DMS153 (cell line): ENCODE results near the gene RIPK3.
A peak's percentile ranks its signal among the peaks of the same experiment; 100 is the strongest.
"Not testable (repeated sequence)": the region's sequence is repeated elsewhere in the genome, so short reads cannot be mapped to it uniquely, and the experiment has no call there.

Source experiments
- DNase-seq: peaks from one replicate; lab custom pipeline; 2025; lab: John Stamatoyannopoulos, UW

Gene RIPK3

DNA sequence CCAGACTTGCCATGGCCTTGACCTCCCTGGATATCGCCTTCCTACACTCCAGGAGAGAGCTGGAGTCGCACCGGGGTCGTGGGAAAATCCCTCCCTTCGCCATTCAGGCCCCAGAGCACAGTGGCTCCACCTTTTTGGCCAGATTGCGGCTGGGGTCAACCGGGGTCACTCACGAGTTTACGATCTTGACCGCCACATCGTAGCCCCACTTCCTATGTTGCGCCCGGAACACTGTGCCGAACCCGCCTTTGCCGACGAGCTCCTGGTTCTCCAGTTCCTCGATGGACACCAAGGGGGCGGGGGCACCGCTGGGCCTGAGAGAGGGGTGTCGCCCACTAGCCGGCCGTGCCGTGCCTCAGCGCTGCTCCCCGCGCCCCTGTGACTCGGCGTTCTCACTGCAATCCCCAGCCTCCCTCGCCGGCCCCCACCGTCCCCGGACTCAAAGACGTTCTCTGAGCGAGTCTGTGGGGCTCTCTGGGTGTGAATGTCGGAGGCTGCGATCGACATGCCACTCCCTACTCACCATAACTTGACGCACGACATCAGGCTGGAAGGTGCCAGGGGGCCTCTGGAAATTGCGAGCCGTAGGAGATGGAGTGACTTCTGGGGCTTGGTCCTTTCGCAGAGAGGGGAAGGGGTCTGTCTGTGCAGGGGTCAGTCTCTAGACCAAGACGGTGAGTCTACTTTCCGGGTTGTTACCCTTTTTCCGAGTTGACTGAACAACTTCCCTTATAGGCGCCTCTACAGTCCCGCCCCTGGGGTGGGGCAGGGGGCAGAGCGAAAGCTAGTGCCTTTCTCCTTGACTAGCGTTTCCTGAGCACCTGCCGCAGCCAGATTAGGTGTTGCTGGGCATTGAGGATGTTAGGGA is at the start of gene RIPK3:
Gene RIPK3, minus strand, starts transcription at position 708 of the 868 bp plus-strand sequence. Its CDS starts 165 bp downstream, at position 543.
- DNase-seq = peak; percentile 61

DNA sequence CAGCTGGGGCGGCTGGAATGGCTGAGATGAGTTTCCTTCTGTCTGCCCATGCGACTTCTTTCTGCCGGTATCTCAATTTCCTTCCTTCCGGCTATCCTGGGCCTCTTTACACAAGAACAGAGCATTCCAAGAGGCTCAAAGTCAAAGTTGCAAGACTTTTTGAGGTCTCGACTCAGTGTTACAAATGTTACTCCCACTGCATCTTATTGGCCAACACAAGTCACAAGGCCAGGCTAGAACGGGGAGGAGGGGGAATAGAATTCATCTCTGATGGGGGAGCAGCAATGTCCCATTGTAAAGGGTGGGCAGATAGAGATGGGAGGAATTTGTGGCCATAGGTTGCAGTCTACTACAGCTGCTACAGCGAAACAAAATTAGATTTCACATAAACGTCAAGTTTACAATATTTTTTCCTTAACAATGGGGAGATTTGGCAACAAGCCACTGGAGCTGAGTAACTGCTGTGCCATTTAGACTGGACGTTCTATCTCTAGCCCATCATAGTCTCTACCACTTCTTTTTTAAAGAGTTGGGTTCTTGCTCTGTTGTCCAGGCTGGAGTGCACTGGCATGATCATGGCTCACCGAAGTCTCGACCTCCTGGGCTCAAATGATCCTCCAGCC is 49.5 kb upstream of the RIPK3 start:
- DNase-seq = no peak

DNA sequence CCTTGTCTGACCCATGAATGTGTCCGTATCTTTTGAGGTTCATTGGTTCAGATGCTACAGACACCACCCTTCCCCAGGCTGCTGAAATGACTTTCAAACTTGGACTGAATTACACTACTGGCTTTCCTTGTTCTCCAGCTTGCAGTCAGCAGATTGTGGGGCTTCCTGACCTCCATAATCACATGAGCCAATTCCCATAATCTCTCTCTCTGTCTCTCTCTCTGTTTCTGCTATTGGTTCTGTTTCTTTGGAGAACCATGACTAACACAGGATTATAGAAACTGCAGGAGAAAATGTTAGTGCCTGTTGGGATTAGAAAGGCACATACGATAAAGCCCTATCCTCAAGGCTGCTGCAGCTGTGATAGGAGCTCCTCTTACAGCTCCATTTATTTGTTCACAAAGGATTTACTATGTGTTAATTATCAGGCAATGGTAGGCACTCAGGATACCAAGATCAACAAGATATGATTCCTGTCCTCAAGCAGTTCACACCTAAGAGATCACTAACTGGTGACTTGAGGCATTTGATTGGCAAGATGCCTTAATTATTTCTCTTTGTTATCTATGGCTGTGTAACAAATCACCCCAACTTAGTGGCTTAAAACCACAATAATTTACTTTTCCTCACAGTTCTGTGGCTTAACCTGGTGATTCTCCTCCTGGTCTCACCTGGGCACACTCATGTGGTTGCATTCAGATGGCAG is 48.8 kb upstream of the RIPK3 start:
- no peak for DNase-seq

DNA sequence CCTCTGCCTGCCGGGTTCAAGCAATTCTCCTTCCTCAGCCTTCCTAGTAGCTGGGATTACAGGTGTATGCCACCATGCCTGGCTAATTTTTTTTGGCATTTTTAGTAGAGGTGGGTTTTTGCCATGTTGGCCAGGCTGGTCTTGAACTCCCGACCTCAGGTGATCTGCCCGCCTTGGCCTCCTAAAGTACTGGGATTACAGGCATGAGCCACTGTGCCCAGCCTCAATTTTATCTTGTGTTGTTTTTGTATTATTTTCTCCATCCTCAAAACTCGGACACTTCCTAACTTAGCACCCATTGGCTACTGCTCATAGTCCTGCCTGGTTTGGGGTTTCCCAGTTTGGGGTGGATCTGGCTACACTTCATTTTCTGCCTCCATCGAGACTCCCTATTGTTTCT is 47.8 kb upstream of the RIPK3 start:
- not testable (repeated sequence) for DNase-seq

DNA sequence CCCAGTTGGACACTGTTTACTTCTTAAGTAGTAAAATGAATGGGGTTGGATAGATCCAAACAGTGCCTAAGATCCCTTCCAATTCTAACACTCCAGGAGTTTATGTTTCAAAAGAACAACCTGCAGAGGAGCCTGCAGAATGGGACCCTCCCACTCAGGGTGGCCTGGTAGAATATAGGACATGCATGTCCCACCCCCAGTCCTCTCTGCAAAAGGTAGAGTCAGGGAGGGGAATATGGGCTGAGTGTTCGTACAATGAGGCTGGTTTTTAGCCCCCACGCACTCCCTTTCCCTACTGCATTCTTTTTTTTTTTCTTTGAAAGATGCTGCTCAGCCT is 47.2 kb upstream of the RIPK3 start:
- DNase-seq = no peak

DNA sequence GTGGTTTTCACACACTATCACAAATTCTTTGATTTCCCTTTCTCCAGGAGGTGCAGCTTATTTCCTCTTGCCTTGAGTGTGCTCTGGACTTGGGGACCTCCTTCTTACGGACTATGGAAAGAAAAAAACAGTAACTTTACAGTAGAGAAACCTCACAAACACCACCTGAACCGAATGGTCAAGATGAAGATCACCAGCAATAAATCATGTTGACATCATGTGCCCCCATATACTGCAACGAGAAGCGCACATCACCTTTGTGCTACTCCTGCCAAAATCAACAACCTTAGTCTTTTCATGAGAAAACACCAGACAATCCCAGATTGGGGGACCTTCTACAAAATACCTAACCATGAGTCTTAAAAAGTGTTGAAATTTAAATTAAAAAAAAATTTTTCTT is 45.7 kb upstream of the RIPK3 start:
- DNase-seq = no peak

DNA sequence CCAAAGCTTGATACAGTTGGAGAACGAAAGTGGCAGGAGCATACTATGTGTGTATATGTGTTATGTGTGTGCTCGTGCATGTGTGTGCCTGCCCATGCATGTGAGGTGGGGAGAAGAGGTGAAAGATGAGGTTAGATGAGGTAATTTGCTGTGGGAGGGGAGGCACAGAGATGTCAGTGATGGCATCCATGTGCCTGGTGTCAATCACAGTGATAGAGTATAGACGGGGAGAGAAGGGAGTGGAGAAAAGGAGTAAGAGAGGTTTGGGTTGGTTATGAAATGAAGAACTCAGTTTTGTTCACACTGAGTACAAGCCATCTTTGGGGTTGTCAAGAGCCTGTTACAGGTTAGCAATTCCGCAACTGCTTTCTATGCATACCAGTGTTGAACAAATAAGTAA is 44.4 kb upstream of the RIPK3 start:
- no peak for DNase-seq

DNA sequence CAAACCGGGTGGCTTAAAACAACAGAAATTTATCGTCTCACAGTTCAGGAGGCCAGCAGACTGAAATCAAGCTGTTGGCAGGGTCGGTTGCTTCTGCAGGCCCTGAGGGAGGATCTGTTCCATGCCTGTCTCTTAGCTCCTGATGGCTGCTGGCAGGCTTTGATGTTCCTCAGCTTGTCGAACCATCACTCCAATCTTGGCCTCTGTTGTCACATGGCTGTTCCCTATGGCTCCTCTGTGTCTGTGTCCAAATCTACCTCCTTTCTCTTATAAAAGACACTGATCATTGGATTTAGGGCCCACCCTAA is 42.2 kb upstream of the RIPK3 start:
- no peak for DNase-seq

DNA sequence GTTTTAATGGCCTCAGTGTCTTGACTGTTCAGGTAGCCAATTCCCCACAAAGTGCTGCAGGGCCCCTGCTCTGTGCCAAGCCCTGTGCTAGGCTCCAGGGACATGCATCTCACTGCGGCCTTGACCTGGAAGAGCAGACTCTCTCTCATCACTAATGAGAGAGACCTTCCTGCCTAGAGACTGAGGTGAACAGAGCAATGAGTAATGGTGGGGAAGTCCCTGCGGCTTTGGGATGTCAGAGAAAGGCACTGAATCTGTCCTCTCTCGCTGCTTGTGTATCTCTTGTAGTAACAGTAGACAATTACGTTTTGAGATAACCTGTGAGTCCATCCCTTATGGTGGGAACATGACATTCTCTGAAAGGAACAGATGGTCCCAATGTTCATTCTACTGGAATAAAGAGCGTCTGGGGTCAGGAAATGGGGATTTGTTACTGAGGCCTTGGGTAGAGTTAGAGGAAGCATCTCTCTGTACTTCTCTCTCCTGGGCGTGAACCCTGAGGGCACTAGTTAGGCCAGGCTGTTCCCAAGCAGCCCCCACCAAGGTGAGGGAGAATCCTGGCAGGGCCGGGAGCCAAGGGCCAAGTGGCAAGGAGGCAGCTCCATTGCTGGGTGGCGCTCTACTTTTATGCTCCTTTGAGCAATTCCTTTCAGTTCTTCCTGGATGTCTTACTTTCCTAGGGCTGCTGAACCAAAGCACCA is 41.7 kb upstream of the RIPK3 start:
- no peak for DNase-seq

DNA sequence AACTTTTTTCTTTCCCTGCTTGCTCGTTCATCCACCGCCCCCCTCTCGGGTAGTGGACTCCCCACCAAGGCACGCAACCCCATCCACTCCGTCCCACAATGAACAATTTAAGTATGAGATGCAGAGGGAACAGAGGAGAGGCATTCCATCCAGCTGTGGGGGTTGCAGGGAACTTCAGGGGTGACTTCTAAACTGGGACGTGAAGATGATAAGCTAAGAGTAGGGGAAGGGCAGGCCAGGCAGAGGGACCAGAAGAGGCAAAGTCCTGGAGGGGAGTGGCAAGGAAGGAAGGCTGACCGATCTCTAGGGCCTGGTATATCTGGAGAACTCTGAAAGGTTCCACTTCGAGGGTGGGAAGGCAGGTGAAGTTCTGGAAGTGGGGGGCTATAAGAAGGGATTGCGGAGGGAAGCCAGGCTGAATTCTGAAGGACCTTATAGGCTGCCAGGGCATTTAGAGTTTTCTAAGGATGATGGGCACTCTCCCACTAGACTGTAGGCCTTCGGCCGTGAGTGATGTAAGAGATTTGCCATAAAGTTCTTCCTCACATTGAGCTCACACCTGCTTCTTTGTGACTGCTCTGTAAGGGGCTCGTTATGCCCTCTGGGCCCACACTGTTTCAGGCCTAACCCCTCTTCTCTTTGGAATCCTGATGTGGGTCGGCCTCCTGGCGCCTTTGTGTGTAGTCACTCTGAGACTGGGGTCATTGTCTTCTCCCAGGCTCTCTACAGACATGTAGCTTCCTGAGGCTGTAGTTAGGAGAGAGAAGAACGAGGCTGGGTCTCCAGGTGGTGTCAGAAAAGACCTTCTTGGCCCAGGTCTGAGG is 40.3 kb upstream of the RIPK3 start:
- no peak for DNase-seq

DNA sequence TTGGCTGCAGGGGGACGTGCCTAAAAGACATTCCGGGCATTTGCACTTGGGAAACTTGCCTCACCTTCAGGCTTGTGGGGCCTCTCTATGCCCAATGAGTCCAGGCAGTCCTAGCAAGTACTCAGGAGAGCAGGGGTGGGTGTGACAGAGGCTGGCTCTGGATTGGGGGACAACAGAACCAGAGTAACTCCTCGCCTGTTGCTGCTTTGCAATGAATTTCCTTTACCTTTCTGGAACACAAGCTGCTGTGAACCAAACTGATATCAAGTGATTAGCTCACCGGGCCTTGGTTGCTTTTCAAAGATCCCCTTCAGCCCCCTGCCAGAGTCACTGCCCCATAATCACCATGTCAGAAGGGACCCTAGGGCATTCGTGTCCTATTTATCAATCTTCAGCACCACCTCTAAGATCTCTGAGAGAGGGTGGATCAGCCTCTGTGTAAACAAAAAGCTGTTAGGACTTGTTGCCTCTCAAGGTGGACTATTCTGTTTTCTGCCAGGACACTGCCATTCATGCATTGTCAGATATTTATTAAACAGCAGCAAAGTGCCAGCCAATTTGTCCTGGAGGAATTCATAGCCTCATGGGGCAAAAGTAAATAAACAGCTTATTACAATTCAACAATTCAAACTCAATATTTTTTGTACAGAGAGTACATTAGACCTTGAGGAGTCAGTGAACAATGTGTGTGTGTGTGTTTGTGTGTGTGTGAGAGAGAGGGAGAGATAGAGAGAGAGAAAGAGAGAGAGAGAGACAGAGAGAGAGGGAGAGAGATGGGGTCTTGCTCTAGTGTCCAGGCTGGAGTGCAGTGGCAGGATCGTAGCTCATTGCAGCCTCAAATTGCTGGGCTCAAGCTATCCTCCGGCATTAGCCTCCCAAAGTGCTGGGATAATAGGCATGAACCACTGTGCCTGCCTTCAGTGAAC is 39.5 kb upstream of the RIPK3 start:
- peak; percentile 3 for DNase-seq

DNA sequence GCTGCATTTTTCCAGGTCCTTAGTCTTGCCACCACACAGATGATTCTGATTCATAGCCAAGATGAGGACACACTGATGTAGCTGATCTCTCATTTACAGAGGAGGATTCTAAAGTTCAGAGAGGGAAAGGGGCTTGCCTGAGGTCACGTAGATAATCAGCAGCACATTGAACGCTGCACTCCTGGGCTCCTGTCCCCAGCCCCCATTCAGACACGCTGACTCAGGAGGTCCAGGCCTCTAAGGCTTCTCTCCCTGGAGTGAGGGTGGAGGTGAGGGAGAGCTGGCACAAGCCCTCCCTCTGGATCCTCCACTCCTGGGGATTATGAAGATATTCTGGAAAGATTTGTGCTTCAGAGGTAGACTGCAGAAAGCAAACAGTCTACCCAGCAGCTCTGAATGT is 38.5 kb upstream of the RIPK3 start:
- no peak for DNase-seq

DNA sequence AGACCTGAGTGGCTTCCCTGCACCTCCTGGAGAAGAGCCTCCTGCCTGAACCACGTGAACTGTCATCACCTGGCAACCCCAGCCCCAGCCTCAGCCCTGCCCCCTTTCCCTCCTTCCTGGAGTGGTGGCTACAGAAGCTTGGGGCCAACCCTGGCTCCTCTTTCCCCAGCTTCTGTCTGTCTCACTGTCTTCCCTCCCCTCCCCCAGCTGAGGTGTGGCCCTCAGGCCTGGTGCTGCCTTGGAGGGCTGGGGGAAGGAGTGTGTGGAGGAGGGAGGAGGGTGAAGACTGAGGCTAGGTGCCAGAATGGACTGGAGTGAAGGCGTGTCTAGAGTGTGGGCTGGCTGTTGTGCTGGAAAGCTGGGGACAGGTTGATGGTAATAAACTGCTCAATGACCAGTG is 37.9 kb upstream of the RIPK3 start:
- peak; percentile 74 for DNase-seq

DNA sequence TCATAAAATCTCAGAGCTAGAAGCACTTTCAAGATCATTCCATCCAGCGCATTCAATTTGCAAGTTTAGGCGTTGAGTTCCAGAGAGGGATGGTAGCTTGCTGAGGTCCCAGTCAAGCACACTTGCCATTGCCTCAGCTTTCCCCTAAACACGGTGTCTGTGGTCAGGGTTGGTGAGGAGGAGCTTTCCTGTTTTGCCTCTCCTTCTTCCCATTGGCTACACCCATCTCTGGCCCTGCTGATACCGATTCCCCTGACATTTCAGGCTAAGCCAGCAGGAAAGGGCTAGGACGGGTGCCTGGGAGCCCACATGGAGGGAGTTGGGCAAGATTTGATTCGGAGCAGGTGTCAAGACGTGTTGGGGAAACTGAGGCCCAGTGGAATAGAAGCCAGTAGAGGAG is 37.3 kb upstream of the RIPK3 start:
- no peak for DNase-seq

DNA sequence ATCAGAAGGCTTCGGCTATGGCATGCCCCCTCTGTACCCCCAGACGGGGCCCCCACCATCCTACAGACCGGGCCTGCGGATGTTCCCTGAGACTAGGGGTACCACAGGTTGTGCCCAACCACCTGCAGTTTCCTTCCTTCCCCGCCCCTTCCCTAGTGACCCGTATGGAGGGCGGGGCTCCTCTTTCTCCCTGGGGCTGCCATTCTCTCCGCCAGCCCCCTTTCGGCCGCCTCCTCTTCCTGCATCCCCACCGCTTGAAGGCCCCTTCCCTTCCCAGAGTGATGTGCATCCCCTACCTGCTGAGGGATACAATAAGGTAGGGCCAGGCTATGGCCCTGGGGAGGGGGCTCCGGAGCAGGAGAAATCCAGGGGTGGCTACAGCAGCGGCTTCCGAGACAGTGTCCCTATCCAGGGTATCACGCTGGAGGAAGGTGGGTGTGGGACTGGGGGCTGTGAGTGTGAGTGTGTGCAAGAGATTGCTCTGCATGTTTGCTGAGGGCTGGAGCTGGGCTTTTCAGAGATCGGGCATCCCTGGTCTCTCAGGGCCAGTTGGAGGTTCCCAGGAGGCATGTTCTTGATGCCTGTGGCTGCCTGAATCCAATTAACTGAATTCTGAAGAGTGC is 36.8 kb upstream of the RIPK3 start:
- DNase-seq = peak; percentile 11

DNA sequence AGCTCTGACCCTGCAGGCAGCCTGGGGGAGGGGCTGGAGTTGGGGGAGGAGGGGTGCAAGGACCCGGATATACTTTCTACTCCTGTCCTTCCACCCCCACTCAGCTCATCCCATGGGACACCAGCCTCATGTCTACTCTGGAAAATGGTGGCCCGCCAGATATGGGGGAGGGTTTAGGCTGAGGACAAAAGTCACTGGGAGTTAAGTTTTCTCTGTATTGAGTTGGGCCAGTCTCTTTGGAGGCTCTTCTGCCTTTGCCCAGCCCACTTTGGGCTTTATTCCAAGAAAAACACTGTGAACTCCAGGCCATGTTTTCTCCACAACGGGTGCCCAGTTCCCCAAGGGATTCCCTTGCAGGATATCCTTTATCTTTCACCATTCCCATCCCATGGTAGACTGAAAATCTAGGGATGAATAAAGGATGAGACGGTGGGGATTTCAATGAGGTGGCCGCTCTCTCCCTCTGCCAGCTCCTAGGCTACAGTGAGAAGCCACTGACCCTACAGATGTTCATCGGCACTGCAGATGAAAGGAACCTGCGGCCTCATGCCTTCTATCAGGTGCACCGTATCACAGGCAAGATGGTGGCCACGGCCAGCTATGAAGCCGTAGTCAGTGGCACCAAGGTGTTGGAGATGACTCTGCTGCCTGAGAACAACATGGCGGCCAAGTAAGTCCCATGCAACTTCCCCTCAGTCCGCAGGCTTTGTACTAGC is 33.1 kb upstream of the RIPK3 start:
- peak; percentile 68 for DNase-seq

DNA sequence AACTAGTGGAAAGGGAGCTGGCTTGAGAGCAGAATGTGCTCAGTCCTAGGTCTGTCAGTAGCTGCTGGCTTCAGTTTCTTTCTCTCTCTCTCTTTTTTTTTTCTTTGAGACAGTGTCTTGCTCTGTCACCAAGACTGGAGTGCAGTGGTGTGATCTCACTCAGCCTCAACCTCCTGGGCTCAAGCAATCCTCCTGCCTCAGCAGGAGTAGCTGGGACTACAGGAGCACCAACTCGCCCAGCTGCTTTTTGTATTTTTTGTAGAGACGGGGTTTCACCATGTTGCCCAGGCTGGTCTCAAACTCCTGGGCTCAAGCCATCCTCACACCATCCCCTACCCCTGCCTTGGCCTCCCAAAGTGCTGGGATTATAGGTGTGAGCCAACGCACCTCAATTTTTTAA is 31.8 kb upstream of the RIPK3 start:
- not testable (repeated sequence) for DNase-seq

DNA sequence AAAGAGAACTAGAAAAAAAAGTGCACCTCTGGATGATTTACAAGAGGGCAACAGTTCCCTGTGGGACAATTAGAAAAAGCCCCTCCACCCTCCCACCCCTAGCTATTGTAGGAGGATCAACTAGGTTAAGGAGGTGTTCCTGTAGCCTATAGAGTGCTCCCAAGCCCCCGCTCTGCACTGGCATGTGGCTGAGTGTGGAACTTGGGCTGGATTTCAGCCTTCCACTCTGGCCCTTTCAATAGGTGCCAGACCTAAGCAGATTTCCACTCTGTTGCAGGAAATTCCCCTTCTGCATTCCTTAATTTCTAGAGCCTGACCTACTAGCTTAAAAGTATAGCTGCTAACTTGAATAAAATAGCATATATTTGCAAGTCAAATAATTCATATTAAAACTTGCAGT is 31.0 kb upstream of the RIPK3 start:
- DNase-seq = no peak

DNA sequence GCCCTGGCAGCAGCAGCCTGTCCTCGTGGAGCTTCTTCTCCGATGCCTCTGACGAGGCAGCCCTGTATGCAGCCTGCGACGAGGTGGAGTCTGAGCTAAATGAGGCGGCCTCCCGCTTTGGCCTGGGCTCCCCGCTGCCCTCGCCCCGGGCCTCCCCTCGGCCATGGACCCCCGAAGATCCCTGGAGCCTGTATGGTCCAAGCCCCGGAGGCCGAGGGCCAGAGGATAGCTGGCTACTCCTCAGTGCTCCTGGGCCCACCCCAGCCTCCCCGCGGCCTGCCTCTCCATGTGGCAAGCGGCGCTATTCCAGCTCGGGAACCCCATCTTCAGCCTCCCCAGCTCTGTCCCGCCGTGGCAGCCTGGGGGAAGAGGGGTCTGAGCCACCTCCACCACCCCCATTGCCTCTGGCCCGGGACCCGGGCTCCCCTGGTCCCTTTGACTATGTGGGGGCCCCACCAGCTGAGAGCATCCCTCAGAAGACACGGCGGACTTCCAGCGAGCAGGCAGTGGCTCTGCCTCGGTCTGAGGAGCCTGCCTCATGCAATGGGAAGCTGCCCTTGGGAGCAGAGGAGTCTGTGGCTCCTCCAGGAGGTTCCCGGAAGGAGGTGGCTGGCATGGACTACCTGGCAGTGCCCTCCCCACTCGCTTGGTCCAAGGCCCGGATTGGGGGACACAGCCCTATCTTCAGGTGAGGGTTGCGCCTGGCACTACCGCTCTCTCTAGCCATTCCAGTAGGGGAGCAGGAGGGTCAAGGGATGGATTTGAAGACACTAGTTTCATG is 30.3 kb upstream of the RIPK3 start:
- no peak for DNase-seq
